HCT116 (cell line): ENCODE data around the gene CLASP2.

Source experiments
- CTCF ChIP-seq, 3 experiments: fragments of 200-600 bp in 1 of 3; sonication (generic) in 1 of 3; IDR thresholded peaks in 2 of 3; conservative IDR thresholded peaks in 1 of 3; 2 replicates each; pipeline ENCODE4 v1.5.1; 2012 to 2017; ENCODE audit warnings: low read depth in 2 of 3, low read length in 2 of 3, antibody characterized with exemption in 1 of 3, borderline replicate concordance in 1 of 3, control low read depth in 1 of 3, mild to moderate bottlenecking in 1 of 3, mixed read lengths in 1 of 3, mixed run types in 1 of 3, moderate library complexity in 1 of 3; ENCODE audit not compliant: insufficient read depth in 1 of 3
- EZH2 ChIP-seq: fragments of 200-600 bp; sonication (generic); IDR thresholded peaks from 2 replicates; pipeline ENCODE4 v1.6.1; 2017; ENCODE audit warnings: antibody characterized with exemption, mixed run types
- POLR2A ChIP-seq: IDR thresholded peaks from 2 replicates; pipeline ENCODE4 v1.7.0; 2011; ENCODE audit warnings: borderline replicate concordance; ENCODE audit not compliant: insufficient read depth, insufficient read length; ENCODE audit errors: extremely low read depth
- POLR2AphosphoS5 ChIP-seq: IDR thresholded peaks from 2 replicates; pipeline ENCODE4 v1.6.1; 2011; ENCODE audit warnings: mild to moderate bottlenecking, low read depth, low read length, moderate library complexity
- YY1 ChIP-seq: IDR thresholded peaks from 2 replicates; pipeline ENCODE4 v1.6.1; 2011; ENCODE audit warnings: low read length, low read depth, moderate library complexity, mild to moderate bottlenecking; ENCODE audit not compliant: insufficient replicate concordance; ENCODE audit errors: extremely low read depth

GRCh38 chr3:33682770-33683169 is 35.3 kb downstream of the CLASP2 start:
- no peak for TF ChIP-seq POLR2AphosphoS5
- no peak for TF ChIP-seq CTCF (IDR thresholded peaks at IDR 0.05 in 2 of 3, conservative IDR thresholded peaks at IDR 0.05 in 1 of 3; ENCODE audit: borderline replicate concordance in 1 of 3, insufficient read depth in 1 of 3, low read depth in 2 of 3, low read length in 2 of 3)
- no peak for TF ChIP-seq POLR2A
- no peak for TF ChIP-seq EZH2
- TF ChIP-seq YY1 = no peak
